Parathyroid adenoma (tissue), 2 donors: ENCODE results near the gene MYL5.

Experiments
- H2AFZ ChIP-seq: fragments of 300-600 bp; sonication (generic); one replicate; pipeline ENCODE4 v1.7.0; 2017; ENCODE audit warnings: antibody characterized with exemption, mild to moderate bottlenecking
- H3K27ac ChIP-seq: fragments of 300-600 bp; sonication (generic); one replicate; pipeline ENCODE4 v1.7.0; 2017
- H3K27me3 ChIP-seq: fragments of 300-600 bp; sonication (generic); one replicate; pipeline ENCODE4 v1.7.0; 2017; ENCODE audit warnings: low read length; ENCODE audit not compliant: control insufficient read depth, insufficient read depth
- H3K36me3 ChIP-seq: fragments of 300-600 bp; sonication (generic); one replicate; pipeline ENCODE4 v1.7.0; 2017; ENCODE audit warnings: low read length; ENCODE audit not compliant: control insufficient read depth, insufficient read depth
- H3K4me1 ChIP-seq: fragments of 300-600 bp; sonication (generic); one replicate; pipeline ENCODE4 v1.7.0; 2017; ENCODE audit warnings: control low read depth
- H3K4me2 ChIP-seq: fragments of 300-600 bp; sonication (generic); one replicate; pipeline ENCODE4 v1.7.0; 2017; ENCODE audit warnings: low read length
- H3K4me3 ChIP-seq: fragments of 300-600 bp; sonication (generic); one replicate; pipeline ENCODE4 v1.7.0; 2017; ENCODE audit warnings: low read depth, low read length
- H3K79me2 ChIP-seq: fragments of 300-600 bp; sonication (generic); one replicate; pipeline ENCODE4 v1.7.0; 2017; ENCODE audit warnings: control low read depth
- H3K9ac ChIP-seq: fragments of 300-600 bp; sonication (generic); one replicate; pipeline ENCODE4 v1.7.0; 2017; ENCODE audit warnings: mild to moderate bottlenecking
- H3K9me3 ChIP-seq: fragments of 300-600 bp; sonication (generic); one replicate; pipeline ENCODE4 v1.7.0; 2017; ENCODE audit warnings: low read length; ENCODE audit not compliant: control insufficient read depth
- TF ChIP-seq, protein P1 (sequence below): fragments of 300-600 bp; sonication (generic); IDR thresholded peaks from one replicate; pipeline ENCODE4 v1.7.0; 2017; ENCODE audit warnings: antibody characterized with exemption, mild to moderate bottlenecking
- donor health status: primary hyperparathyroidism.

The MYL5 gene

DNA sequence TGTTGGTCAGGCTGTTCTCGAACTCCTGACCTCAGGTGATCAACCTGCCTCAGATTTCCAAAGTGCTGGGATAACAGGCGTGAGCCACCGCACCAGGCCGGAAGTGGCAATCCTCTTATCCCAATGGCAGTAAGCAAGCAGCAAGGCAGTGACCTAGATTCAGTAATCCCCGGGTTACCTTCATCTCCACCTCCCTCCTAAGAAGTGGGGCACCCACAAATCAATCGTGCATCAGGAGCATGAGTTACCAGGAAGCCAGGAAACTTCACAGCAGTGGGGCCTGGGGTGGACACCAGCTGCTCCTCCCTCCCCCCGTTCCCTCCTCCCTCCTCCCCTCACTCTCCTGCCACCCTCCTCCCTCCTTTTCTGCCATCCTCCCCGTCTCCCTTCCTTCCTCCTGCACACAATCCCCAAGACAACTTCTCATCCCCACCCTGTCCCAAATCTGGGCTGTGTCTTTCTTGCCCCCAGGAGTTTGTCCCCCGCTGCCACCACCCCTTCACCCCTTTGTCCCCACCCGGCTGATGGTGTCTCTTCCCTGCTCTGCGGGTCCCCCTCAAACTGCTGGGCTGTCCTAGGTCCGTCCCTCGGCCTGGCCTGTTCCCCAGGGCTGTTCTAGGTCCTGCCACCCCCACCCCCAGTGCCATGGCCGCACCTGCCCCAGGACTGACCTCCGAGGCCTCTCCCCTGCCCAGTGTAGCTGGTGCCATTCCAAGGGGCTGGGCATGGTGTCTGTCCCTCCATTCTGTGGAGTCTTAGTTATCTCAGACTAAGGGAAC is 46.8 kb upstream of the MYL5 start:
- H3K27me3 ChIP-seq: no peaks in the 10 kb centered on the region
- H3K4me1 ChIP-seq: no peaks in the 10 kb centered on the region
- no peaks in the 10 kb centered on the region for H3K79me2 ChIP-seq
- no peak overlapping the region for H3K4me2 ChIP-seq
- H2AFZ ChIP-seq: no peak overlapping the region
- no peak overlapping the region for H3K9ac ChIP-seq
- TF ChIP-seq, protein P1, sequence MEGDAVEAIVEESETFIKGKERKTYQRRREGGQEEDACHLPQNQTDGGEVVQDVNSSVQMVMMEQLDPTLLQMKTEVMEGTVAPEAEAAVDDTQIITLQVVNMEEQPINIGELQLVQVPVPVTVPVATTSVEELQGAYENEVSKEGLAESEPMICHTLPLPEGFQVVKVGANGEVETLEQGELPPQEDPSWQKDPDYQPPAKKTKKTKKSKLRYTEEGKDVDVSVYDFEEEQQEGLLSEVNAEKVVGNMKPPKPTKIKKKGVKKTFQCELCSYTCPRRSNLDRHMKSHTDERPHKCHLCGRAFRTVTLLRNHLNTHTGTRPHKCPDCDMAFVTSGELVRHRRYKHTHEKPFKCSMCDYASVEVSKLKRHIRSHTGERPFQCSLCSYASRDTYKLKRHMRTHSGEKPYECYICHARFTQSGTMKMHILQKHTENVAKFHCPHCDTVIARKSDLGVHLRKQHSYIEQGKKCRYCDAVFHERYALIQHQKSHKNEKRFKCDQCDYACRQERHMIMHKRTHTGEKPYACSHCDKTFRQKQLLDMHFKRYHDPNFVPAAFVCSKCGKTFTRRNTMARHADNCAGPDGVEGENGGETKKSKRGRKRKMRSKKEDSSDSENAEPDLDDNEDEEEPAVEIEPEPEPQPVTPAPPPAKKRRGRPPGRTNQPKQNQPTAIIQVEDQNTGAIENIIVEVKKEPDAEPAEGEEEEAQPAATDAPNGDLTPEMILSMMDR: no peak
- H3K4me3 ChIP-seq: no peak overlapping the region
- H3K27ac ChIP-seq: no peak overlapping the region
- H3K9me3 ChIP-seq: no peaks in the 10 kb centered on the region
- no peaks in the 10 kb centered on the region for H3K36me3 ChIP-seq

DNA sequence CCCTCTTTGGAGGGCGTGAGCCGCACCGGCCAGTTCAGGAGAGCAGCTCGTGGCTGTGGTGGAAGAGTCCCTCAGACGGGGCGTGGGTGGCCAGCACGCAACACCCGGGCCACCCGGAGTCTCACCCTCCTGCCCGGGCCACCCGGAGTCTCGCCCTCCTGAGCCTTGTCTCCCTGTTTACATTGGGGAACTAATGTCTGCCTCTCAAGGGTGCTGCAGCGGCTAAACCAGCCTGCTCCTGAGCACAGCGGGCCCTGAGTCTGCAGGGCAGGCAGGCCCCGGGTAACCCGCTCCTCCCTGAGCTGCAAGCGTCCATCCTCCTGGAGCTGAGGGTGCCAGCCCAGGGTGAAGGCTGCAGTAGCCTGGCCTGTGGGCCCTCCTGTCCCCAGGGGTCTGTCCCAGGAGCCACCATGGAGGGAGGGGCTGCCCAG is 46.0 kb upstream of the MYL5 start:
- Histone ChIP-seq H3K27me3 (no peaks in the 10 kb centered on the region), H3K4me1 (no peaks in the 10 kb centered on the region), H3K79me2 (no peaks in the 10 kb centered on the region), H3K36me3 (no peaks in the 10 kb centered on the region), H3K4me2 (no peak overlapping the region), H3K4me3 (no peak overlapping the region), H3K9me3 (no peaks in the 10 kb centered on the region), H3K9ac (no peak overlapping the region), H3K27ac (no peak overlapping the region), H2AFZ (no peak overlapping the region)
- TF ChIP-seq, protein P1: no peak

DNA sequence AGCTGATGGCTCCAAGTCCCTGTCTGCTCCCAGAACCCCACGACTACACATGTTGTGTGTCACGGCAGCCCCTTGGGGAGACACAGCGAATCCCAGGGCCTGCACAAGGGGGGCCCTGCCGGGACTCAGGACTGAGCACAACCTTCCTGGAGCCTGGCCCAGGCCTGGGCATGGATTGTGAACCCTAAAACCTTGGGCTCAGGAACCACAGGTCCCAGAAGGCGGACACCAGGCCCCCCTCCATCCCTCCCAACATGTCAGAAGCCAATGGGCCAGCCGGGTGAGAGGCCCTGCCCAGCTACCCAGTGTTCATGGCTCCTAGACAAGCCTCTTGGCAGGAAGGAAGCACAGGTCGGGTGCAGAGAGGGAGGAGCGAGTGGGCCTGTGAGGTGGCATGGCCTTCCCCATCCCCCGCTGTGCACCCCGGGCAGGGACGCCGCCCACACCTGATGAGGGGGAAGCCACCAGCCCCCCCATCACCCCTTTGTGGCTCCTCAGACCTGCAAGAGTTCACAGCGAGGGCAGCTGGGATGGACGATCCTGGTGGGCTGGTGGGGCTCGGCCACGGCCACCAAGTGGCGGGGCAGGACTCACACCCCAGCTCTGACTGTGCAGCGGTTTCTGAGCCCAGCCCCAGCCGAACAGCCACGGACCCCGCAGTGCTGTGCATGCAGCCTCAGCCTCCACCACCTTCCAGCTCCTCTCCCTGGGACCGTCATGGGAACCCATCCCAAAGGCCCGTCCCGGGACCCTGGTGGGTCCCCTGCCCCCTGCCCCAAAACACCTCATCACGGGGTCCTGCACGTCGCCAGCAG is 45.3 kb upstream of the MYL5 start:
- Histone ChIP-seq H3K27me3 (no peaks in the 10 kb centered on the region), H3K9ac (no peak overlapping the region), H2AFZ (no peak overlapping the region), H3K4me3 (no peak overlapping the region), H3K27ac (no peak overlapping the region), H3K4me2 (no peak overlapping the region), H3K79me2 (no peaks in the 10 kb centered on the region), H3K36me3 (no peaks in the 10 kb centered on the region), H3K9me3 (no peaks in the 10 kb centered on the region), H3K4me1 (no peaks in the 10 kb centered on the region)
- TF ChIP-seq, protein P1: no peak

DNA sequence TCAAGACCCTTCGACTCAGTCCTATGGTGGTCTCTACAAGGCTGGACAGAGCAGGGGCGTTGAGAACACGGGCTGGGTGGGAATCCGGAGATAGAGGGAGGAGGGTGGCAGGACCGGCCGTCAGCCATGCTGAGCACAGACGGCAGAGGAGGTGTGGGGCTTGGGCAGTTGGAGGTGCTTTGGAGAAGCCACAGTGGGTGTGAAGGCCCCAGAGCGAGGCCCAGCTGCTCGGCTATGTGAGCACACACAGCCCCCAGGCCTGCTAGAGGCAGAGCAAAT is 44.8 kb upstream of the MYL5 start:
- Histone ChIP-seq H3K27ac (no peak overlapping the region), H3K9me3 (no peaks in the 10 kb centered on the region), H2AFZ (no peak overlapping the region), H3K4me1 (no peaks in the 10 kb centered on the region), H3K4me3 (no peak overlapping the region), H3K36me3 (no peaks in the 10 kb centered on the region), H3K27me3 (no peaks in the 10 kb centered on the region), H3K4me2 (no peak overlapping the region), H3K79me2 (no peaks in the 10 kb centered on the region), H3K9ac (no peak overlapping the region)
- TF ChIP-seq, protein P1: no peak
